Upper lobe of left lung (tissue), 6 donors: ENCODE results near the gene VIPAS39. TPM values are rescaled to one million over a fixed set of nuclear protein-coding genes. Genes with fewer than 3 reads are reported as not detected.

Experiments
- ATAC-seq, 2 donors: fragments of 200-7000 bp; cut with Tn5 transposase; one replicate each; pipeline ENCODE4 v1.9.1; 2022; ENCODE audit warnings: mild to moderate bottlenecking in 2 of 2, moderate library complexity in 2 of 2; ENCODE audit not compliant: low FRiP score in 2 of 2
- DNase-seq, 2 donors: peaks; one replicate each; pipeline ENCODE4 v3.0.0-alpha.2; 2019 to 2020
- H3K27ac ChIP-seq, 4 donors: fragments of 200-600 bp; sonication (generic); one replicate each; pipeline ENCODE4 v1.5.1; 2016 to 2019
- H3K27me3 ChIP-seq, 4 donors: fragments of 200-600 bp; sonication (generic); one replicate each; pipeline ENCODE4 v1.5.1; 2017 to 2019
- H3K36me3 ChIP-seq, 4 donors: fragments of 200-600 bp; sonication (generic); one replicate each; pipeline ENCODE4 v1.5.1; 2016 to 2019
- H3K4me1 ChIP-seq, 4 donors: fragments of 200-600 bp; sonication (generic); one replicate each; pipeline ENCODE4 v1.5.1; 2018 to 2019
- H3K4me3 ChIP-seq, 4 donors: fragments of 200-600 bp; sonication (generic); one replicate each; pipeline ENCODE4 v1.5.1; 2017 to 2019; ENCODE audit warnings: mild to moderate bottlenecking in 2 of 4, moderate library complexity in 1 of 4
- H3K9me3 ChIP-seq, 4 donors: fragments of 200-600 bp; sonication (generic); one replicate each; pipeline ENCODE4 v1.5.1; 2018 to 2019
- CTCF ChIP-seq, 6 experiments: fragments of 450-650 bp in 4 of 6; fragments of 200-600 bp in 2 of 6; sonication (generic) in 2 of 6; IDR thresholded peaks; one replicate each; pipeline ENCODE4 v1.5.1; 2016 to 2019; ENCODE audit warnings: antibody characterized with exemption in 6 of 6
- EP300 ChIP-seq, 4 donors: sonication (generic); formaldehyde crosslinking; IDR thresholded peaks; one replicate each; pipeline ENCODE4 v1.5.1; 2017; ENCODE audit warnings: antibody characterized with exemption in 4 of 4, control low read depth in 2 of 4
- POLR2A ChIP-seq, 4 donors: fragments of 450-650 bp; IDR thresholded peaks; one replicate each; pipeline ENCODE4 v1.5.1; 2016 to 2017; ENCODE audit warnings: antibody characterized with exemption in 4 of 4, mild to moderate bottlenecking in 2 of 4
- POLR2AphosphoS5 ChIP-seq, 2 donors: sonication (generic); formaldehyde crosslinking; IDR thresholded peaks; one replicate each; pipeline ENCODE4 v1.5.1; 2017; ENCODE audit warnings: antibody characterized with exemption in 2 of 2
- WGBS, 2 donors: methylation state at CpG; one replicate each; pipeline ENCODE4 v1.1.5; 2017 to 2018; 5-methylcytosine and 5-hydroxymethylcytosine counted together
- total RNA-seq, 6 donors: library from RNA; depleted of rRNA in 4 of 6; stranded (reverse); fragments of >200 nt in 4 of 6; gene quantifications; one replicate each; pipeline versions ENCODE4 v1.1.0 to v1.2.1, GENCODE V29; 2016 to 2021
- donor health status: DM: no; HTN: no; CAD: no; lungs with moderate emphysema.
- donor health status: DM: no; HTN: yes; CAD: no; lungs with severe emphysema.

The VIPAS39 gene
- total RNA-seq, result 10 to 100 TPM in 4 of 6 donors, 1 to 10 TPM in 2; 7.1 to 19.2 (median 16.8) TPM

- Histone ChIP-seq H3K36me3 (peaks cover 16 to 44% (median 32%) of the 10 kb centered on the region in 4 donors), H3K9me3 (no peaks in the 10 kb centered on the region), H3K4me3 (peak within 1 kb of the TSS; percentile 75 to 99 (median 88)), H3K4me1 (peaks cover 17 to 26% (median 21%) of the 10 kb centered on the region in 4 donors), H3K27me3 (no peaks in the 10 kb centered on the region), H3K27ac (peak within 1 kb of the TSS; percentile 84 to 97 (median 90))
- peak; percentile 99 for ATAC-seq
- DNase-seq, result peak; percentile 91 to 99
- TF ChIP-seq CTCF (IDR thresholded peaks at IDR 0.05), result no peak
- TF ChIP-seq POLR2A (IDR thresholded peaks at IDR 0.05), result peak in 3 of 4 donors; percentile 53 to 62 (median 59)
- TF ChIP-seq POLR2AphosphoS5 (IDR thresholded peaks at IDR 0.05), result peak in 1 of 2 donors; percentile 87
- no peak for TF ChIP-seq EP300 (IDR thresholded peaks at IDR 0.05)
- 0 to 2% methylated on average over 43 to 50 of the region's 50 CpGs for WGBS, 2 donors
Observed at GRCh38 chr14:77457522-77458248, at the start of gene VIPAS39, which contains the start of gene AHSA1. TSS of gene VIPAS39 (minus strand) at chr14:77457601. CDS start at chr14:77454102, 3,499 bp downstream. TSS of gene AHSA1 (plus strand) at chr14:77458093. CDS start at chr14:77458190, 97 bp downstream.

- WGBS, 2 donors, result 71 to 72% methylated on average over 4 of the region's 4 CpGs
- Histone ChIP-seq H3K4me1 (no peaks in the 10 kb centered on the region), H3K36me3 (peaks cover 0 to 37% (median 7%) of the 10 kb centered on the region in 4 donors), H3K27me3 (peaks cover 0 to under 1% (median 0%) of the 10 kb centered on the region in 4 donors), H3K4me3 (no peak overlapping the region), H3K9me3 (no peaks in the 10 kb centered on the region), H3K27ac (no peak overlapping the region)
- TF ChIP-seq POLR2AphosphoS5 (IDR thresholded peaks at IDR 0.05), result no peak
- TF ChIP-seq CTCF (IDR thresholded peaks at IDR 0.05), result no peak
- no peak for TF ChIP-seq POLR2A (IDR thresholded peaks at IDR 0.05)
- no peak for TF ChIP-seq EP300 (IDR thresholded peaks at IDR 0.05)
- ATAC-seq (no peak), DNase-seq (no peak)
Observed at GRCh38 chr14:77505031-77505430, 47.6 kb upstream of the VIPAS39 start.

- WGBS, 2 donors, result 96 to 98% methylated on average over 5 of the region's 5 CpGs
- no peak for ATAC-seq
Observed at GRCh38 chr14:77503138-77503537, 45.7 kb upstream of the VIPAS39 start.

GRCh38 chr14:77502109-77502782 lies 44.8 kb upstream of the VIPAS39 start:
- peaks cover 12 to 20% (median 15%) of the 10 kb centered on the region in 4 donors for H3K4me1 ChIP-seq
- no peak overlapping the region for H3K27ac ChIP-seq
- no peak overlapping the region for H3K4me3 ChIP-seq
- ATAC-seq, result no peak
- TF ChIP-seq POLR2A (IDR thresholded peaks at IDR 0.05) (no peak), CTCF (IDR thresholded peaks at IDR 0.05) (no peak), EP300 (IDR thresholded peaks at IDR 0.05) (no peak)
- peaks cover 0 to 23% (median 17%) of the 10 kb centered on the region in 4 donors for H3K27me3 ChIP-seq
- peaks cover 0 to 13% (median 3%) of the 10 kb centered on the region in 4 donors for H3K36me3 ChIP-seq
- no peak for DNase-seq
- H3K9me3 ChIP-seq, result no peaks in the 10 kb centered on the region
- WGBS, 2 donors, result 77 to 78% methylated on average over 11 of the region's 11 CpGs

More at GRCh38 chr14:77503138-77503537, 45.7 kb upstream of the VIPAS39 start:
- H3K4me3 ChIP-seq, result no peak overlapping the region
- H3K27ac ChIP-seq, result no peak overlapping the region
- TF ChIP-seq POLR2A (IDR thresholded peaks at IDR 0.05), result no peak
- no peak for TF ChIP-seq POLR2AphosphoS5 (IDR thresholded peaks at IDR 0.05)
- no peak for TF ChIP-seq EP300 (IDR thresholded peaks at IDR 0.05)
- TF ChIP-seq CTCF (IDR thresholded peaks at IDR 0.05), result no peak
- peaks cover 9 to 16% (median 11%) of the 10 kb centered on the region in 4 donors for H3K4me1 ChIP-seq
- DNase-seq, result no peak
- no peaks in the 10 kb centered on the region for H3K9me3 ChIP-seq
- H3K27me3 ChIP-seq, result peaks cover 0 to 19% (median 13%) of the 10 kb centered on the region in 4 donors
- peaks cover 0 to 22% (median 6%) of the 10 kb centered on the region in 4 donors for H3K36me3 ChIP-seq
